GM19193 (cell line): Measurements from ENCODE around the gene PCNX3.

ENCODE experiments used
- POLR2A ChIP-seq: IDR thresholded peaks from 4 replicates; pipeline ENCODE4 v1.6.1; 2011; ENCODE audit not compliant: insufficient read depth, insufficient read length; ENCODE audit errors: extremely low read depth

The PCNX3 gene

DNA sequence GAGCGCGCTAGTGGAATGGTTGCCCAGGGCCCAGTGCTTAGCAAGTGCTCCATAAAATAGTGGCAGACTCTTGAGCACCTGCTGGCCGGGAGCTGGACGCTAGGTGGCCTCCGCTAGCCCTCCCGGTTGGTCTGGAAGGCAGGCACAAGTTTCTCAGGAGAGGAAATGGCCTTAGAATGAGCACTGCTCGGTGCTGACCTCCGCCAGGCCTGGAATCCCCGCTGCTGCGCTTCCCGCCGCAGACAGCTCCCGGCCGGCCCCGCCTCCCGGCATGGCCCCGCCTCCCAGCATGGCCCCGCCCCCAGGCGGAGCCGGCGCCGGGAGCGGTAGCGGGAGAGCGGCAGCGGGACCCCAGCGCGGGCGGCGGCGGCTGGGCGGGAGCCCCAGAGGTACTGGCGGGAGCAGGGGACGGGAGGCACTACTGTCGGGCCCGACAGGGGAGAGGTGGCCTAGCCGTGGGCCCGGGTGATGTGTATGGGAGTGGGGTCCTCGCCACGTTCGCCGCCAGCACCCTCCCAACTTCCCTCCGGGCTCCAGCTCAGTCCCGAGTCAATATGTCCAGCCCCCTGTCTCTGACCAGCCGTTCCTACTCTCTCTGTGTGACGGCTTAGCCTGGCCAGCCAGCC lies 22.3 kb downstream of the PCNX3 start, which contains the start of gene SIPA1:
TSS of gene SIPA1 (plus strand) at position 308 of the 626 bp plus-strand sequence. CDS start 2,821 bp downstream, outside the sequence.
- peak; percentile 70 for TF ChIP-seq POLR2A

DNA sequence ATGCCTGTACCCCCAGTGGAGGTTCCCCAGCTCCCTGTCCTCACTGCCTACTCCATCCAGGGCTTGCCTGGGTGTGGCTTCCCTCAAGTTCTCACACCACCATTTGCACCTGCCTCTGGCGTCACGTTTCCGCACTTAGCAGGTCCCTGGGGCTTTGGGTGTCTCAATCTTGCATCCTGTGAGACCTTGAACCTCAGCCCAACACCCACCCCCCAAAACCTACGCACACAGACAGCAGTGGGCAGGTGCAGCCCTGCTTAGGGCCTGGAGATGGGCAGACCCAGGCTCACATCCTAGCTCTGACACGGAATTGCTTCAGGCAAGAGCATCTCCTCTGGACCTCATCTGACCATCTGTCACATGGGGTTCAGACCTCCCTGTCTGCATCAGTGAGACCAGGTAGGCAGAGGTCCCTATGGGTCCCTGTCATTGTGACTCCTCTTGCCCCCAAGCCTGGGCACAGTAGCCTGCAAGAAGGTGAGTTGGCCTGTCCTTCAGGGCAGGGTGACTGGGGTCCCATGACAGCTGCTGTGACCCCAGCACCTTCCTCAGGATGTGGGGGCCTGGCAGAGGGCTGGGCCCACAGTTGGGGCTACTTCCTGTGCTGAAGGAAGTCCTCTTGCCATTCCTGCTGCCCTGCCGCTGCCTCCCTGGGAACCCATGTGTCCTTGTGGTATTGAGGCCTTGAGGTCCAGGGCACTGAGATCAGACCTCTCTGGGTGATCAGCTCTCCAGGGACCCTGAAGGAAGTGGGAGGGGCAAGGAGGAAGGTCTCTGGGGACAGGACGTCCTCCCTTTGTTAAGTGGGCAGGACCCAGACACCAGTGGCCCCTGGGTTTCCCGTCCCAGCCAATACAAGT lies 24.3 kb downstream of the PCNX3 start:
- peak; percentile 60 for TF ChIP-seq POLR2A

DNA sequence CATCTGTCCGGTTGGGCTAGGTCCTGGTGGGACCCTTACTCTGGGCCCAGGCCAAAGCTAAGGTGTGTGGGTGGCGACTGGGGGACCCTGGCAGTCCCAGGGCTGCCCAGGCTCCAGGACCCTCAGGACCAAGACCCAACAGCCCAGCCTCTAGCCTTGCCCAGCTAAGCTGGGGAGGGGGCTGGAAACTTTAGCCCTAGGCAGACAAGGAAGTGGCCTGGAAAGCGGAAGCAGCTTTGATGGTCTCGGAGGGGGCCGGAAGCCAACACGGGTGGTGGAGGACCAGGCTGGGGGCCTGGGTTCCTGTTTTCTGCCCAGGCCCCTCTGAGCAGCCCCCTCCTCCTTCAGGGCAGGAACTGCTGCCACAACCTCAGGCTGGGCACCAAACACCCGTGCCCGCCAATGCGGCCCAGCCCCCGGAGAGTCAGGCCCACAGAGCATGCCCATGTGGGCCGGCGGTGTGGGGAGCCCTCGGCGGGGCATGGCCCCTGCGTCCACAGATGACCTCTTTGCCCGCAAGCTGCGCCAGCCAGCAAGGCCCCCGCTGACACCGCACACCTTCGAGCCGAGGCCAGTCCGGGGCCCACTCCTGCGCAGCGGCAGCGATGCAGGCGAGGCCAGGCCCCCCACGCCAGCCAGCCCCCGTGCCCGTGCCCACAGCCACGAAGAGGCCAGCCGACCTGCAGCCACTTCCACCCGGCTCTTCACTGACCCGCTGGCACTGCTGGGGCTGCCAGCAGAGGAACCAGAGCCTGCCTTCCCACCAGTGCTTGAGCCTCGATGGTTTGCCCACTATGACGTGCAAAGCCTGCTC lies 25.1 kb downstream of the PCNX3 start:
- peak; percentile 14 for TF ChIP-seq POLR2A

DNA sequence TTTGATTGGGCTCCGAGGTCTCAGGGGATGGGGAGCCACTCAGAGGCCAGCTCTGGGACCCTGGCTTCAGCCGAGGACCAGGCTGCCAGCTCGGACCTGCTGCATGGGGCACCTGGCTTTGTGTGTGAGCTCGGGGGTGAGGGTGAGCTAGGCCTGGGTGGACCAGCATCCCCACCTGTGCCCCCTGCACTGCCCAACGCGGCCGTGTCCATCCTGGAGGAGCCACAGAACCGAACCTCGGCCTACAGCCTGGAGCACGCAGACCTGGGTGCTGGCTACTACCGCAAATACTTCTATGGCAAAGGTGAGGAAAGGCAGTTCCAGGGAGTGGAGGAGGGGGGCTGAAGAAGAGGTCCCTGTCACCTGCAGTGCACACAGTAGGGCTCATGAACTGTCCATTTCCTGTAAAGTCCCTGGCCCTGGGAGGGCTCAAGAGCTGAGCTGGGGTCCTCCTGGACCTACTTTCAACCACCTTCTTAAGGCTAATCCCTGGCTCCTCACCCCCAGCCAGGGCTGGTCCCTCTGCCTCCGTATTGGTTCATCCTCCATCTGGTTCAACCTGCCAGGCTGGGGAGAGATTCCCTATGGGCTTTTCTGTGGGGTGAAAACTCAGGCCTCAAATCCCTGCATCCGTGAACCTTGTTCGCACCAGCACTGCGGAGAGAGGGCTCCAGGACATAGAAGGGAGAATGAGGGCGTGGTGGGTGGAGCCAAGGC lies 25.9 kb downstream of the PCNX3 start:
- no peak for TF ChIP-seq POLR2A

DNA sequence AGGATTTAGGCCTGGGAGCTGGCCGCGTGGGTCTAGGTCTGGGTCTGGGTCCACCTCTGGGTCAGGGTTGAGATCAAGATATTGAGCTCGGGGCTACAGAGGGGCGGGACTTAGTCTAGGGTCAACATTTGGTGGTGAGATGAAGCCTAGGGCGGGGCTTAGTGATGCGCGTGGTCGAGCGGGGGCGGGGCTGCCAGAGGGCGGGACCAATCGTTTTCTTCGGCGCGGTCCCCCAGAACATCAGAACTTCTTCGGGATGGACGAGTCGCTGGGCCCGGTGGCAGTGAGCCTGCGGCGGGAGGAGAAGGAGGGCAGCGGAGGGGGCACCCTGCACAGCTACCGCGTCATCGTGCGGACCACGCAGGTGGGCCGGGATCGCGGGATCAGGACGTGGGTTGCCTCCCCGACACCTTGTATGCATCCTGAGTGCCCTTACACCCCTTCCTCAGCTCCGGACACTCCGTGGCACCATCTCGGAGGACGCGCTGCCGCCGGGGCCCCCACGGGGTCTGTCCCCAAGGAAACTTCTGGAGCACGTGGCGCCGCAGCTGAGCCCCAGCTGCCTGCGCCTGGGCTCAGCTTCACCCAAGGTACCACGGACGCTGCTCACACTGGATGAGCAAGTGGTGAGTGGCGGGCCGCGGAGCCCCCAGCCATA lies 26.6 kb downstream of the PCNX3 start:
- TF ChIP-seq POLR2A = no peak

DNA sequence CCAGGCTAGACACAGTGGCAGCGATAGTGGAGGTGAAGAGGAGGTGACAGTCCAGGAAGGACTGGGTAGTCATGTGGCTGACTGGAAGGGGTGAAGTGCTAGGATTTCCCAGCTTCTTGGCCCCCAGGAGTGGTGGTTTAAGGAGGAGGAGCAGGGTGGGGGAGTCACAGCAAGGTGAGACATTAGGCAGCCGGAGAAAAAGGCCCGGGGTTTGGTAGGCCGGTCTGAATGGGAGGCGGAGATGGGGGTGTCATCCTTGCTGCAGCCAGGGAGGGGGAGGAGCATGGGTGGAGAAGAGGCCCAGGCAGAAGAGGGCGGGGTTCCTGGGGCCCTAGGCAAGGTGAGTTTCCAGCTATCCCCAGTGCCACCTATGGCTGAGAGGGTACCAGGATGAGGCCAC lies 28.4 kb downstream of the PCNX3 start:
- no peak for TF ChIP-seq POLR2A

DNA sequence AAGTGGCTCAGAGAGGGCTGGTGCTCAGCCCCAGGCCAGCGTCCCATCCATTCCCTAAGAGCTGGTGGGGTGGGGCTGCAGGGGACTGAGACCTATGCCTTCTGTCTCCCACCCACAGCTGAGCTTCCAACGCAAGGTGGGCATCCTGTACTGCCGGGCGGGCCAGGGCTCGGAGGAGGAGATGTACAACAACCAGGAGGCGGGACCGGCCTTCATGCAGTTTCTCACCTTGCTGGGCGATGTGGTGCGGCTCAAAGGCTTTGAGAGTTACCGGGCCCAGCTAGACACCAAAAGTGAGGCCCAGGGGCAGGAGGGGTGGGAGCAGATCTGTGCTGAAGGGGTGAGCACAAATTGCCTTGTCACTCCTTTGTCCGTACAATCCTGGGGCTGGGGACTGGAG lies 29.3 kb downstream of the PCNX3 start:
- TF ChIP-seq POLR2A = no peak

DNA sequence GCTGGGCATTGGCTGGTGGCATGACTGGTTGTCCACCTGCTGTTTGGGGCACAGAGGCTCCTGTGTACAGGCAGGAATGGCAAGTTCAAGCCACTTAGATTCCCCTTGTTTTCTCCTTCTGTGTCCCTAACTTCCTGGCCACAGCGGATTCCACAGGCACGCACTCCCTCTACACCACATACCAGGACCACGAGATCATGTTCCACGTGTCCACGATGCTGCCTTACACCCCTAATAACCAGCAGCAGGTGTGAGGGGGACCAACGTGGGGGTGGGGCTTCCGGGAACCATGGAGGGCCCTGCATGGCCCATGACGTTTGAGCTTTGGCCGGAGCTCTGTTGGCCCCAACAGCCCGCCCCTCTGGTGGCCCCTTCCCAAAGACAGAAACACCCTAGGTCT lies 30.1 kb downstream of the PCNX3 start:
- no peak for TF ChIP-seq POLR2A

DNA sequence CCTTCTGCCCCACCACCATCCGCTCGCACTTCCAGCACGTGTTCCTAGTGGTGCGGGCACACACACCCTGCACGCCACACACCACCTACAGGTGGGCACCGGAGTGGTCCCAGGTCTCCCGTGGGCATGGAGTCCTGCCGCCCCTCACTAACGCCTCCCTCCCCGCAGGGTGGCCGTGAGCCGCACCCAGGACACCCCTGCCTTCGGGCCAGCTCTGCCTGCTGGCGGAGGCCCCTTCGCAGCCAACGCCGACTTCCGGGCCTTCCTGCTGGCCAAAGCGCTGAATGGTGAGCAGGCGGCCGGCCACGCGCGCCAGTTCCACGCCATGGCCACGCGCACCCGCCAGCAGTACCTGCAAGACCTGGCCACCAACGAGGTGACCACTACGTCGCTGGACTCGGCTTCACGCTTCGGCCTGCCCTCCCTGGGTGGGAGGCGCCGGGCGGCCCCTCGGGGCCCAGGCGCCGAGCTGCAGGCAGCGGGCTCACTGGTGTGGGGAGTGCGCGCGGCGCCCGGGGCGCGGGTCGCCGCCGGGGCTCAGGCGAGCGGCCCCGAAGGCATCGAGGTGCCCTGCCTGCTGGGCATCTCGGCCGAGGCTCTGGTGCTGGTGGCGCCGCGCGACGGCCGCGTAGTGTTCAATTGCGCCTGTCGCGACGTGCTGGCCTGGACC lies 30.8 kb downstream of the PCNX3 start:
- no peak for TF ChIP-seq POLR2A

DNA sequence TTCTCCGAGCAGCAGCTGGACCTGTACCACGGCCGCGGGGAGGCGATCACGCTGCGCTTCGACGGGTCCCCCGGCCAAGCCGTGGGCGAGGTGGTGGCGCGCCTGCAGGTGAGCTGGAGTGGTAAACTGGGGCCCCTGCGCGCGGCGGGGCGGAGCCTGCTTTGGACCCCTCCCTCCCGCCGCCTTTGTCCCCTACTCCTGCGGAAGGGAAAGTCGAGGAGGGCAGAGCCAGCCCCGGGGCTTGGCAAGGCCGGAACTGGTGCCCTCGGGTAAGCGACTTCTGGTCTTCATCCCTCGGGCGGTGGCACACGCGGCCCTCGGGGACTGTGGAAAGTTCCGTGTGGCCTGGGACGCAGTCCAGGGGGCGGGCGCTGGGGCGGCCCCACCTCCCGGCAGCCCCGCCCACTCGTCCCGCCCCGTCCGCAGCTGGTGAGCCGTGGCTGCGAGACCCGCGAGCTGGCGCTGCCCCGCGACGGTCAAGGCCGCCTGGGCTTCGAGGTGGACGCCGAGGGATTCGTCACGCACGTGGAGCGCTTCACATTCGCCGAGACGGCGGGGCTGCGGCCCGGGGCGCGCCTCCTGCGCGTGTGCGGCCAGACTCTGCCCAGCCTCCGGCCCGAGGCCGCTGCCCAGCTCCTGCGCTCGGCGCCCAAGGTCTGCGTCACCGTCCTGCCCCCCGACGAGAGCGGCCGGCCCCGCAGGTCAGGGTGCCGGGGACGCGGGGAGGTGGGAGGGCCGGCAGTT lies 31.6 kb downstream of the PCNX3 start:
- TF ChIP-seq POLR2A = no peak

DNA sequence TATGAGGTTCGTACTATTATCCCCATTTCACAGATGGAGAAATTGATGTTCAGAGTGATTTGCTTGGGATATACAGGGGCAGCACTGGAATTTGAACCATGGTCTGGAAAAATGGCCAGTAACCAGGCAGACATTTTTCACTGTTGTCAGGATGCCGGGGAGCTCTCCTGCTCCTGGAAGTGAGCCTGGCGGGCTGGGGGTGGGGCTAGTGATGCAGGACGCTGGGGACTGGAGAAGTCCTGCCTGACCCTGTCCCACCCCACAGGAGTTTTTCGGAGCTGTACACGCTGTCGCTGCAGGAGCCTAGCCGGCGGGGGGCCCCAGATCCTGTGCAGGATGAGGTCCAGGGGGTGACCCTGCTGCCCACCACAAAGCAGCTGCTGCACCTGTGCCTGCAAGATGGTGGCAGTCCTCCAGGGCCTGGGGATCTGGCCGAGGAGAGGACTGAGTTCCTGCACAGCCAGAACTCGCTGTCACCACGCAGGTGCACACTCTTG lies 33.5 kb downstream of the PCNX3 start:
- TF ChIP-seq POLR2A = no peak

DNA sequence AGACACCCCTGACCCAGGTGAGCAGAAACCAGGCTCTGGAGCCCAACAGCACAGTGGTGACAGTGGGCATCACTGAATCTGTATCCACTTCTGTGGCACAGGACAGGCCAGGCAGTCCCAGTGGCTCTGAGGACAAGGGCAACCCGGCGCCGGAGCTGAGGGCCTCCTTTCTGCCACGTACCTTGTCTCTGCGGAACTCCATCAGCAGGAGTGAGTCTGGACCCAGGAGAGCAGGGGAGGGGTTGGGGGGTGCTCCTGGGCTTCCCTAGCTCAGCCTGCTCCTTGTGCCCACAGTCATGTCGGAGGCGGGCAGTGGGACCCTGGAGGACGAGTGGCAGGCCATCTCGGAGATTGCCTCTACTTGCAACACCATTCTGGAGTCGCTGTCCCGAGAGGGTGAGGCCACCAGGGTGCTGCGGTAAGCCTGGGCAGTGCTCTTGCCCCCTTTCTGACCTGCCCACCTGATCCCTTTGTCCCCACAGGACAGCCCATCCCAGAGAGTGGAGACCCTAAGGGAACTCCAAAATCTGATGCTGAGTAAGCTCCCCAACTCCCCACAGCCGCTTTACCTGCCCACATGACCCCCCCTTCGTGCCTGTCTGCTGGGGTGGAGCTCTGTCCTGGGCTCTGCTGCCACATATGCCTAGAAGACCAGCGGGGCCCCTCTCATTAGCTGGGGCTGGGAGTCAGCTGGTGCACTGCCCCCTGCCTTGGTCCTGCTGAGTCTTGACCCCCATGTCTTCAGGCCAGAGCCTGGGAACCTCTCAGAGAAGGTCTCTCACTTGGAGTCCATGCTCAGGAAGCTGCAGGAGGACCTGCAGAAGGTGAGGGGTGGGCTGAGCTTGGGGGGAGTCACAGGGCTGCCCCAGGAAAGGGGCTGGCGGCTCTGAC lies 34.3 kb downstream of the PCNX3 start:
- no peak for TF ChIP-seq POLR2A
